Measurements from ENCODE around the gene LRRC10B. TPM values are rescaled to one million over a fixed set of nuclear protein-coding genes. Genes with fewer than 3 reads are reported as not detected.

Gene LRRC10B
- polyA plus RNA-seq, 4 donors, result 0.22 to 2.6 (median 0.53) TPM; not detected in 1

GRCh38 chr11:61497876-61498275, 10.7 kb upstream of the LRRC10B start:
- no peak for FAIRE-seq
- no peak overlapping the region for H3K4me3 ChIP-seq (ENCODE audit: low read depth in 1 of 3, low read length in 3 of 3)
- no peaks in the 10 kb centered on the region for H3K9me3 ChIP-seq (ENCODE audit: control insufficient read depth in 2 of 2, insufficient read depth in 1 of 2, low read depth in 1 of 2, low read length in 1 of 2)
- 79 to 90% (median 84%) methylated on average over 9 of the region's 9 CpGs for WGBS, 3 donors
- H3K27ac ChIP-seq (ENCODE audit: low read depth in 1 of 3, low read length in 2 of 3), result no peak overlapping the region
- no peak for DNase-seq
- no peaks in the 10 kb centered on the region for H3K4me1 ChIP-seq (ENCODE audit: control insufficient read depth in 3 of 3, insufficient read depth in 2 of 3, low read depth in 1 of 3, low read length in 2 of 3)
- H3K36me3 ChIP-seq (ENCODE audit: control insufficient read depth in 3 of 3, insufficient read depth in 2 of 3, low read depth in 1 of 3, low read length in 3 of 3), result no peaks in the 10 kb centered on the region
- H3K27me3 ChIP-seq (ENCODE audit: control insufficient read depth in 3 of 3, insufficient read depth in 3 of 3, low read length in 3 of 3), result no peaks in the 10 kb centered on the region

DNA sequence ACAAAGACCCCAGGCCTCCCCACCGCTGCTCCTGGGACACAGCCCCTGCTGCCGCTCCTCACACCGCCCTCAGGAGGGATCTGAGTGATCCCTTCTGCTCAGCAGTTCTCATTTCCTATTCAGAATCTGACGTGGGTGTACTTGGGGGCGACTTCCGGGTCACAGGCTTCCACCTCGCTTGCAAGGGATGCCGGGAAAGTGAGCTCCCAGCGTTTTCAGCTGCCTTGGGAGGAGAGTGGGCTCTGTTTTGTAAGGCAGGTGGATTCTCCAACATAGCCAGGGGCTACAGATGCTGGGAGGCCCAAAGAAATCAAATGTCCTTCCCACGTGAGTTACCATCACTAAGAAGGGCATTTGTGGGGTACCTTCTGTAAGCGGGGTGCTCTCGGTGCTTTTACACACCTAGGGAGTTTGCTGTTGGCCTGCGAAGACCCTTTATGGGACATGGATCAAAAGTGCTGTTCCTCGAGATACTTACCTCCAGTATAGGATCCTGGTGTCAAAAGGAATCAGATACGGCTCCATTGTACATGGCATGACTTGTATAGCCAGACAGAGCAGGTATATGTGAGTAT, 9.7 kb upstream of the LRRC10B start:
- FAIRE-seq (no peak), DNase-seq (no peak)
- no peaks in the 10 kb centered on the region for H3K27me3 ChIP-seq (ENCODE audit: control insufficient read depth in 3 of 3, insufficient read depth in 3 of 3, low read length in 3 of 3)
- no peaks in the 10 kb centered on the region for H3K36me3 ChIP-seq (ENCODE audit: control insufficient read depth in 3 of 3, insufficient read depth in 2 of 3, low read depth in 1 of 3, low read length in 3 of 3)
- no peak overlapping the region for H3K27ac ChIP-seq (ENCODE audit: low read depth in 1 of 3, low read length in 2 of 3)
- 79 to 86% (median 83%) methylated on average over 15 of the region's 15 CpGs for WGBS, 3 donors
- H3K4me3 ChIP-seq (ENCODE audit: low read depth in 1 of 3, low read length in 3 of 3), result no peak overlapping the region
- H3K4me1 ChIP-seq (ENCODE audit: control insufficient read depth in 3 of 3, insufficient read depth in 2 of 3, low read depth in 1 of 3, low read length in 2 of 3), result no peaks in the 10 kb centered on the region
- no peaks in the 10 kb centered on the region for H3K9me3 ChIP-seq (ENCODE audit: control insufficient read depth in 2 of 2, insufficient read depth in 1 of 2, low read depth in 1 of 2, low read length in 1 of 2)

- WGBS, 3 donors, result 67 to 80% (median 72%) methylated on average over 12 of the region's 12 CpGs
- no peak for FAIRE-seq
- H3K27ac ChIP-seq (ENCODE audit: low read depth in 1 of 3, low read length in 2 of 3), result no peak overlapping the region
- H3K27me3 ChIP-seq (ENCODE audit: control insufficient read depth in 3 of 3, insufficient read depth in 3 of 3, low read length in 3 of 3), result no peaks in the 10 kb centered on the region
- H3K4me1 ChIP-seq (ENCODE audit: control insufficient read depth in 3 of 3, insufficient read depth in 2 of 3, low read depth in 1 of 3, low read length in 2 of 3), result no peaks in the 10 kb centered on the region
- DNase-seq, result no peak
- H3K9me3 ChIP-seq (ENCODE audit: control insufficient read depth in 2 of 2, insufficient read depth in 1 of 2, low read depth in 1 of 2, low read length in 1 of 2), result no peaks in the 10 kb centered on the region
- no peaks in the 10 kb centered on the region for H3K36me3 ChIP-seq (ENCODE audit: control insufficient read depth in 3 of 3, insufficient read depth in 2 of 3, low read depth in 1 of 3, low read length in 3 of 3)
- no peak overlapping the region for H3K4me3 ChIP-seq (ENCODE audit: low read depth in 1 of 3, low read length in 3 of 3)
These were observed 8.6 kb upstream of the LRRC10B start for GRCh38 chr11:61499816-61500491.

GRCh38 chr11:61502522-61502921, 6.0 kb upstream of the LRRC10B start:
- Histone ChIP-seq H3K9me3 (ENCODE audit: control insufficient read depth in 2 of 2, insufficient read depth in 1 of 2, low read depth in 1 of 2, low read length in 1 of 2) (no peaks in the 10 kb centered on the region), H3K36me3 (ENCODE audit: control insufficient read depth in 3 of 3, insufficient read depth in 2 of 3, low read depth in 1 of 3, low read length in 3 of 3) (no peaks in the 10 kb centered on the region), H3K27ac (ENCODE audit: low read depth in 1 of 3, low read length in 2 of 3) (no peak overlapping the region), H3K27me3 (ENCODE audit: control insufficient read depth in 3 of 3, insufficient read depth in 3 of 3, low read length in 3 of 3) (peaks cover under 1 to 9% (median 2%) of the 10 kb centered on the region in 3 donors), H3K4me3 (ENCODE audit: low read depth in 1 of 3, low read length in 3 of 3) (no peak overlapping the region), H3K4me1 (ENCODE audit: control insufficient read depth in 3 of 3, insufficient read depth in 2 of 3, low read depth in 1 of 3, low read length in 2 of 3) (no peaks in the 10 kb centered on the region)
- FAIRE-seq (no peak), DNase-seq (no peak)
- whole genome bisulfite sequencing, 3 donors, result 88 to 100% (median 92%) methylated on average over 1 of the region's 1 CpG

GRCh38 chr11:61503135-61503770, 5.3 kb upstream of the LRRC10B start:
- DNase-seq, result no peak
- H3K4me1 ChIP-seq (ENCODE audit: control insufficient read depth in 3 of 3, insufficient read depth in 2 of 3, low read depth in 1 of 3, low read length in 2 of 3), result peaks cover 0 to 3% (median 3%) of the 10 kb centered on the region in 3 donors
- no peaks in the 10 kb centered on the region for H3K9me3 ChIP-seq (ENCODE audit: control insufficient read depth in 2 of 2, insufficient read depth in 1 of 2, low read depth in 1 of 2, low read length in 1 of 2)

GRCh38 chr11:61505106-61505505, 3.4 kb upstream of the LRRC10B start:
- H3K36me3 ChIP-seq (ENCODE audit: control insufficient read depth in 3 of 3, insufficient read depth in 2 of 3, low read depth in 1 of 3, low read length in 3 of 3), result no peaks in the 10 kb centered on the region
- no peak overlapping the region for H3K4me3 ChIP-seq (ENCODE audit: low read depth in 1 of 3, low read length in 3 of 3)
- FAIRE-seq (no peak), DNase-seq (no peak)
- H3K27ac ChIP-seq (ENCODE audit: low read depth in 1 of 3, low read length in 2 of 3), result no peak overlapping the region
- peaks cover 8 to 25% (median 9%) of the 10 kb centered on the region in 3 donors for H3K27me3 ChIP-seq (ENCODE audit: control insufficient read depth in 3 of 3, insufficient read depth in 3 of 3, low read length in 3 of 3)
- WGBS, 3 donors, result 86 to 92% (median 91%) methylated on average over 5 of the region's 5 CpGs
- H3K4me1 ChIP-seq (ENCODE audit: control insufficient read depth in 3 of 3, insufficient read depth in 2 of 3, low read depth in 1 of 3, low read length in 2 of 3), result peaks cover 5 to 7% (median 5%) of the 10 kb centered on the region in 3 donors
- no peaks in the 10 kb centered on the region for H3K9me3 ChIP-seq (ENCODE audit: control insufficient read depth in 2 of 2, insufficient read depth in 1 of 2, low read depth in 1 of 2, low read length in 1 of 2)

More at GRCh38 chr11:61503135-61503770, 5.3 kb upstream of the LRRC10B start:
- Histone ChIP-seq H3K4me3 (ENCODE audit: low read depth in 1 of 3, low read length in 3 of 3) (no peak overlapping the region), H3K27ac (ENCODE audit: low read depth in 1 of 3, low read length in 2 of 3) (no peak overlapping the region), H3K36me3 (ENCODE audit: control insufficient read depth in 3 of 3, insufficient read depth in 2 of 3, low read depth in 1 of 3, low read length in 3 of 3) (no peaks in the 10 kb centered on the region), H3K27me3 (ENCODE audit: control insufficient read depth in 3 of 3, insufficient read depth in 3 of 3, low read length in 3 of 3) (peaks cover 5 to 16% (median 6%) of the 10 kb centered on the region in 3 donors)
- FAIRE-seq, result no peak
- 71 to 77% (median 75%) methylated on average over 8 of the region's 8 CpGs for WGBS, 3 donors

DNA sequence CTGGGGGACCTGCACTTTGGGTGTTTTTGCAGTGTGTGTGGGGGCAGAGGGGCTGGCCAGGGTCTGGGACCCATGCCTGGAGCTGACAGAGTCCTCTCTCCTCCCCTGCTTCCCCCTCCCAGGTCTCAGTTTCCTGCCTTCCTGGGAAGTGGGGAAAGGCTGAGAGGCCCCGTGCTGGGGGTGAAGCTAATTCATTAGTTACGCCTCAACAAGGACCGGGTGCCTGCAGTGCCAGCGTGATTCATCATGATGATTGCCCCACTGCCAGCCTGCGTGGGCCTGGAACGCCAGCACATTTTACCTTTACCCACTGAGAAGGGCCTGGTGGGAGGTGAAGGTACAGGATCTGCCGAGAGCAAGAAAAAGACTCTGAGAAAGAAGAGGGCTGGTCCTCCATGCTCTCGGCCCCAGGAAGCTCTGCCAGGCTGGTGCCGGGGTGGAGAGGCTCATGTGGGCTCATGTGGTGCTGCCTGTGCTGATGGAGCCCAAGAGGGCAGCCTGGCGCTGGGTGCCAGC, 2.9 kb upstream of the LRRC10B start:
- FAIRE-seq, result no peak

GRCh38 chr11:61507012-61507768, 1.4 kb upstream of the LRRC10B start:
- H3K27me3 ChIP-seq (ENCODE audit: control insufficient read depth in 3 of 3, insufficient read depth in 3 of 3, low read length in 3 of 3), result peaks cover 8 to 29% (median 9%) of the 10 kb centered on the region in 3 donors
- DNase-seq, result no peak
- no peaks in the 10 kb centered on the region for H3K9me3 ChIP-seq (ENCODE audit: control insufficient read depth in 2 of 2, insufficient read depth in 1 of 2, low read depth in 1 of 2, low read length in 1 of 2)
- no peak overlapping the region for H3K27ac ChIP-seq (ENCODE audit: low read depth in 1 of 3, low read length in 2 of 3)
- no peak overlapping the region for H3K4me3 ChIP-seq (ENCODE audit: low read depth in 1 of 3, low read length in 3 of 3)
- peaks cover 5 to 21% (median 5%) of the 10 kb centered on the region in 3 donors for H3K4me1 ChIP-seq (ENCODE audit: control insufficient read depth in 3 of 3, insufficient read depth in 2 of 3, low read depth in 1 of 3, low read length in 2 of 3)
- 57 to 66% (median 63%) methylated on average over 14 of the region's 14 CpGs for WGBS, 3 donors
- no peak for FAIRE-seq
- H3K36me3 ChIP-seq (ENCODE audit: control insufficient read depth in 3 of 3, insufficient read depth in 2 of 3, low read depth in 1 of 3, low read length in 3 of 3), result no peaks in the 10 kb centered on the region

More for the DNA sequence above, 2.9 kb upstream of the LRRC10B start:
- Histone ChIP-seq H3K4me3 (ENCODE audit: low read depth in 1 of 3, low read length in 3 of 3) (no peak overlapping the region), H3K4me1 (ENCODE audit: control insufficient read depth in 3 of 3, insufficient read depth in 2 of 3, low read depth in 1 of 3, low read length in 2 of 3) (peaks cover 5 to 7% (median 5%) of the 10 kb centered on the region in 3 donors), H3K27ac (ENCODE audit: low read depth in 1 of 3, low read length in 2 of 3) (no peak overlapping the region), H3K27me3 (ENCODE audit: control insufficient read depth in 3 of 3, insufficient read depth in 3 of 3, low read length in 3 of 3) (peaks cover 8 to 29% (median 9%) of the 10 kb centered on the region in 3 donors), H3K36me3 (ENCODE audit: control insufficient read depth in 3 of 3, insufficient read depth in 2 of 3, low read depth in 1 of 3, low read length in 3 of 3) (no peaks in the 10 kb centered on the region), H3K9me3 (ENCODE audit: control insufficient read depth in 2 of 2, insufficient read depth in 1 of 2, low read depth in 1 of 2, low read length in 1 of 2) (no peaks in the 10 kb centered on the region)
- no peak for DNase-seq
- 63 to 70% (median 64%) methylated on average over 10 of the region's 10 CpGs for WGBS, 3 donors

Data from small intestine (tissue), 7 donors.